DND-41 (cell line): ENCODE measurements around the gene CARD9.

Experiments
- EZH2 ChIP-seq: IDR thresholded peaks from 3 replicates; pipeline ENCODE4 v1.6.1; 2012; ENCODE audit warnings: borderline replicate concordance, low read depth, mild to moderate bottlenecking, moderate library complexity, low read length, inconsistent platforms; ENCODE audit not compliant: severe bottlenecking
- TF ChIP-seq, protein P1 (sequence below): IDR thresholded peaks from 2 replicates; pipeline ENCODE4 v1.5.1; 2012; ENCODE audit warnings: borderline replicate concordance, low read length, moderate library complexity, mild to moderate bottlenecking; ENCODE audit not compliant: poor library complexity, severe bottlenecking; ENCODE audit errors: extremely low read depth

- TF ChIP-seq, protein P1, sequence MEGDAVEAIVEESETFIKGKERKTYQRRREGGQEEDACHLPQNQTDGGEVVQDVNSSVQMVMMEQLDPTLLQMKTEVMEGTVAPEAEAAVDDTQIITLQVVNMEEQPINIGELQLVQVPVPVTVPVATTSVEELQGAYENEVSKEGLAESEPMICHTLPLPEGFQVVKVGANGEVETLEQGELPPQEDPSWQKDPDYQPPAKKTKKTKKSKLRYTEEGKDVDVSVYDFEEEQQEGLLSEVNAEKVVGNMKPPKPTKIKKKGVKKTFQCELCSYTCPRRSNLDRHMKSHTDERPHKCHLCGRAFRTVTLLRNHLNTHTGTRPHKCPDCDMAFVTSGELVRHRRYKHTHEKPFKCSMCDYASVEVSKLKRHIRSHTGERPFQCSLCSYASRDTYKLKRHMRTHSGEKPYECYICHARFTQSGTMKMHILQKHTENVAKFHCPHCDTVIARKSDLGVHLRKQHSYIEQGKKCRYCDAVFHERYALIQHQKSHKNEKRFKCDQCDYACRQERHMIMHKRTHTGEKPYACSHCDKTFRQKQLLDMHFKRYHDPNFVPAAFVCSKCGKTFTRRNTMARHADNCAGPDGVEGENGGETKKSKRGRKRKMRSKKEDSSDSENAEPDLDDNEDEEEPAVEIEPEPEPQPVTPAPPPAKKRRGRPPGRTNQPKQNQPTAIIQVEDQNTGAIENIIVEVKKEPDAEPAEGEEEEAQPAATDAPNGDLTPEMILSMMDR = no peak
- no peak for TF ChIP-seq EZH2
Measured at GRCh38 chr9:136337416-136338395, 35.8 kb downstream of the CARD9 start.
